Measurements from ENCODE around the gene SYDE1.
"Not testable (repeated sequence)": the region's sequence is repeated elsewhere in the genome, so short reads cannot be mapped to it uniquely, and the experiment has no call there.

Gene SYDE1, protein sequence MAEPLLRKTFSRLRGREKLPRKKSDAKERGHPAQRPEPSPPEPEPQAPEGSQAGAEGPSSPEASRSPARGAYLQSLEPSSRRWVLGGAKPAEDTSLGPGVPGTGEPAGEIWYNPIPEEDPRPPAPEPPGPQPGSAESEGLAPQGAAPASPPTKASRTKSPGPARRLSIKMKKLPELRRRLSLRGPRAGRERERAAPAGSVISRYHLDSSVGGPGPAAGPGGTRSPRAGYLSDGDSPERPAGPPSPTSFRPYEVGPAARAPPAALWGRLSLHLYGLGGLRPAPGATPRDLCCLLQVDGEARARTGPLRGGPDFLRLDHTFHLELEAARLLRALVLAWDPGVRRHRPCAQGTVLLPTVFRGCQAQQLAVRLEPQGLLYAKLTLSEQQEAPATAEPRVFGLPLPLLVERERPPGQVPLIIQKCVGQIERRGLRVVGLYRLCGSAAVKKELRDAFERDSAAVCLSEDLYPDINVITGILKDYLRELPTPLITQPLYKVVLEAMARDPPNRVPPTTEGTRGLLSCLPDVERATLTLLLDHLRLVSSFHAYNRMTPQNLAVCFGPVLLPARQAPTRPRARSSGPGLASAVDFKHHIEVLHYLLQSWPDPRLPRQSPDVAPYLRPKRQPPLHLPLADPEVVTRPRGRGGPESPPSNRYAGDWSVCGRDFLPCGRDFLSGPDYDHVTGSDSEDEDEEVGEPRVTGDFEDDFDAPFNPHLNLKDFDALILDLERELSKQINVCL

DNA sequence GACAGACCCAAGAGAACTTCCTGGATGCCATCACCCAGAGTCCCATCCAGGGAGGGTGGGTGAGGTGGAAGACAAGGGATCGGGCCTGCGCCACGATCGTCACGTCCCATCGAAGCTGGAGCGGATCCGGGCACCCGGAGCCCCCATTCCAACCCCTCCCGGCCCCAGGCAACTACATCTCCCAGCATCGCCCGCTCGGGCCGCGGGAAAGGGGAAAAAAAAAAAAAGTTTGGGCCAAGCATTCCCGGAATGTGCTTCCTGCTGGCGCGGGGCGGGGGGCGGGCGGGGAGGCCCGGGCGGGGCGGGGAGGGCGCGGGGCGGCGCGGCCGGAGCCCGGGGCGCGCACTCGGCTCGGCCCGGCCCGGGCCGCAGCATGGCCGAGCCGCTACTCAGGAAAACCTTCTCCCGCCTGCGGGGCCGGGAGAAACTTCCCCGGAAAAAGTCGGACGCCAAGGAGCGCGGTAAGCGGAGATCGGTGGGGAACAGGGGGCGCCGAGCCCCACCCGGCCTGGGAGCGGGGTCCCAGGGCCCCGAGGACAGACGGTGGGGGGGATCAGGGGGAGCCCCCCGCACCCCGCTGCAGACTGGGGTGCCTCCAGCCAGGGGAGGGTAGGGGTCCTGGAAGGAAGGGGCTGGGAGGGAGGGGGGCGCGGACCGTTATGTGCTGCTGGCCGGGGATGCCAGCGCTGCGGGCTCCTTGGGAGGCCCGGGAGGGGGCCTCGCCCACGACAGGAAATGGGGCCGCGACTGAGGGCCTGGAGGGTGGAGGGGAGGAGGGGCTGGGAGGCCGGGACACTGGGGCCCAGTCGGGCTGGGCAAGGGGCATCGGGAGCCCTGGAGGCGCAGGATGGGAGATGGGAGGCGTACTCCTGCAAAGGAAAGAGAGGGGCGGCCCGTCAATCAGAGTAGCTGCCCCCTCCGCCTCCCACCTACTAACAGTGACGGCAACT, at the start of gene SYDE1:
Gene SYDE1 (plus strand): TSS at position 341 of the 950 bp plus-strand sequence. CDS start 33 bp downstream, at position 374.
- peak; percentile 16 for DNase-seq

DNA sequence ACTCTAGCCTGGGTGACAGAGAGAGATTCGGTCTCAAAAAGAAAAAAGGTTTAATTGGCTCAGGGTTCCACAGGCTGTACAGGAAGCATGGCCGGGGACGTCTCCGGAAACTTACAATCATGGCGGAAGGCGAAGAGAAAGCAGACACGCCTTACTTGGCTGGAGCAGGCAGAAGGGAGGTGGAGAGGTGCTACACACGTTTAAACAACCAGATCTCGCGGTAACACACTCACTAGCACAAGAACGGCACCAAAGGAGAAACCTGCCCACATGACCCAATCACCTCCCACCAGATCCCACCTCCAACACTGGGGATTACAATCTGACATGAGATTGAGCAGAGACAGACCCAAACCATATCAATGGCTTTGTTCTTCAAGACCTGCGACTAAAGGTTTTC, 45.2 kb upstream of the SYDE1 start:
- no peak for DNase-seq

DNA sequence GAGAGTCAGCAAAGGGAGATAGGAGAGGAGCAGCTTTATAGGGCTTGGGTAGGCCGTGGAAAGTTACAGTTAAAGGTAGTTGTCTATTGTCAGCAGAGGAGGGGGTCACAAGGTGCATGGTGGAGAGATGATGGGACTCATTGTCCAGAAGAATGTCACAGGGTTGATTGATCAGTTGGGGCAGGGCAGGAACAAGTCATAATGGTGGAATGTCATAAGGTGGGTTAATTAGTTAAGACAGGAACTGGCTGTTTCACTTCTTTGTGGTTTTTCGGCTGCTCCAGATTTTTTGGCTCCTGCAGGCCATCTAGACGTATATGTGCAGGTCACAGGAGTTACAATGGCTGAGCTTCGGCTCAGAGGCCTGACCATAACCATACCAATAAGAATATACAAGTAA, 36.8 kb upstream of the SYDE1 start:
- not testable (repeated sequence) for DNase-seq

DNA sequence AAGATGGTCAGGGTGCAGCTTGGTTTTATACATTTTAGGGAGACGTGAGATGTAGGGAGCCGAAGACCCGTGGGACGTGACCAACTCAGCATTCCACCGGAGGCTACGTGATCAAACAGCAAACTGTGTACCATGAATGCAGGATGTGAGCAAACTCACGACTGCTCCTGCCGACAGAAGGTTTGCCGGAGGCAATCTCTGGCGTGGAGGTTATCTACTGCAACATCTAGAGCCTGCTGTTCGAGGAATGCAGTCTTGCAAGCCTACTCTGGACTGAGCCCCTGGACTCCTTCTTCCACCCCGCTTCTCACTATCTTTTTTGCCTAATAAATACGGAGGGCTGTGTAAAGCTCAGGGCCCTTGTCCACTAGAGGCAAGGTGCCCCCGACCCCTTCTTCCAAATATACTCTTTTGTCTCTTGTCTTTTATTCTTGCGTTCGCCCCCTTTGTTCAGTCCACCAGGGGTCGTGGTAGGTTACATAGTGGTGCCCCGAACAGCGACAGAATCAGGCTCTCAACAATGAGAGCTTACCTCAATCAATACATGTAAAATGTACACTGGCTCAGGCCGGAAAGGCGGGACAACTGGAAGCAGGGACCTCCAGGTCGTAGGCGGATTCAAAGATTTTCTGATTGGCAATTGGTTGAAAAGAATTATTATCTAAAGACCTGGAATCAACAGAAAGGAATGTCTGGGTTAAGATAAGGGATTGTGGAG, 34.1 kb upstream of the SYDE1 start:
- no peak for DNase-seq

DNA sequence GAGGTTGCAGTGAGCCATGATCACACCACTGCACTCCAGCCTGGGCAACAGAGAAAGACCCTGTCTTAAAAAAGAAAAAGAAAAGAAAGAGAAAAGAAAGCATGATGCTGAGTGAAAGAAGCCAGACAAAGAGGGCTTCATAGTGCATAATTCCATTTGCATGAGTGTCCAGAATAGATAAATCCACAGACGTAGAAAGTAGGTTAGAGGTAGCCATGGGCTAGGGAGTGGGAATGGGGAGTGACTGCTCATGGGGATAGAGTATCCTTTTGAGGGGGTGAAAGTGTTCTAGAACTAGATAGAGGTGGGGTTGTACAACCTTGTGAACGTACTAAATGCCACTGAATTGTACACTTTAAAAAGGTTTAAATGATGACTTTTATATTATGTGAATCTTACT, 32.8 kb upstream of the SYDE1 start:
- no peak for DNase-seq

DNA sequence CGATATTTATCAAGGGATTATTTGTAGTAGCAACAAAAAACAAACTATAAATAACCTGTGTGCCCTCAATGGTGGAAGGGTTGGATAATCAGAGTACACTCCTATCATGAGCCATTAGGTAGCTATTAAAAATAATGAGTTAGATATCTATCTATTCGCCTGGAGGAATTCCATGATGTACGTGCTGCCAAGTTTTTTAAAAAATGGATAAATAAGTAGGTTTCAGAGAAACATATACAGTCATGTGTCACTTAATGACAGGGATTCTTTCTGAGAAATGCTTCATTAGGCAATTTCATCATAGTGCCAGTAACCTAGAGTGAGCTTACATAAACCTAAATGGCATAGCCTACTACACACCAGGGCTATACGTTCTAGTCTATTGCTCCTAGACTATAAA, 31.4 kb upstream of the SYDE1 start:
- no peak for DNase-seq

DNA sequence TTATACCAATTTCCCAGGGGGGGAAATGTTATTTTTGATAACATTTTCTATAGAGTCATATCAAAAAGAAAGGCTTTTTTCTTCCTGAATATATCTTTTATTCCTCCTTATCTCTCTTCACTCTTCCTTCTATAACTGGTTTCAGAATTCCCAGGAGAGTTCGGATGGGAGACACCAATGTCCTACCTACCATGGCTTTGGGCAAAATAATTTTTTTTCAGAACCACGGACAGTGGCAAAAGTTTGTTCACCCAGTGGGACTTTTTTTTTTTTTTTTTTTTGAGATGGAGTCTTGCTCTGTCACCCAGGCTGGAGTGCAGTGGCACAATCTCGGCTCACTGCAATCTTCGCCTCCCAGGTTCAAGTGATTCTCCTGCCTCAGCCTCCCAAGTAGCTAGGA, 27.2 kb upstream of the SYDE1 start:
- DNase-seq = not testable (repeated sequence)

DNA sequence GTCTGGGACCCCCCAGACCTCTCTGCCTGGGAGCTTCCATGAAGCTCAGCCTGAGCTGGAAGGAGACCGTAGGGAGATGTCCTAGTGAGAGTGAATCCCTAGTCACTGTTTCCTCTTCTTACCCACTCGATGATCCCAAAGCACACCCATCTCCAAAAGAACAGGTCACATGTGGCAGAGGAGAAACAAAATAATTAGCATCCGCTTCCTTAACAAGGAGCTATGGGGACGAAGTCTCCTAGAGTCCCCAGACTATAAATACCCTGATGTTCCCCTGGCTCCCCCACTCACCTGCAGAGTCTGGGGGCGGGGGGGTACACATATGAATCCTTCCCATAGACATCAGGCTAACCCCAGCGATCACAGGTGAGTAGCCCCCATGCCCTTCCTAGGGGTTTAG, 25.3 kb upstream of the SYDE1 start, which contains the start of gene OR1I1:
Gene OR1I1 (plus strand): TSS at position 301 of the 400 bp plus-strand sequence. CDS start 4,855 bp downstream, outside the sequence.
- no peak for DNase-seq

DNA sequence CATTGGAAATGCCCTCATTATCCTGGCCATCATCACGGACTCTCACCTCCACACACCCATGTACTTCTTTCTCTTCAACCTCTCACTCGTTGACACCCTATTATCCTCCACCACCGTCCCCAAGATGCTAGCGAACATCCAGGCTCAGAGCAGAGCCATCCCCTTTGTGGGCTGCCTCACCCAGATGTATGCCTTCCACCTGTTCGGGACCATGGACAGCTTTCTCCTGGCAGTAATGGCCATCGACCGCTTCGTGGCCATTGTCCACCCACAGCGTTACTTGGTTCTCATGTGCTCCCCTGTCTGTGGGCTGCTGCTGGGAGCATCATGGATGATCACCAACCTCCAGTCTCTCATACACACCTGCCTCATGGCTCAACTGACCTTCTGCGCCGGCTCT, 20.0 kb upstream of the SYDE1 start:
- no peak for DNase-seq

DNA sequence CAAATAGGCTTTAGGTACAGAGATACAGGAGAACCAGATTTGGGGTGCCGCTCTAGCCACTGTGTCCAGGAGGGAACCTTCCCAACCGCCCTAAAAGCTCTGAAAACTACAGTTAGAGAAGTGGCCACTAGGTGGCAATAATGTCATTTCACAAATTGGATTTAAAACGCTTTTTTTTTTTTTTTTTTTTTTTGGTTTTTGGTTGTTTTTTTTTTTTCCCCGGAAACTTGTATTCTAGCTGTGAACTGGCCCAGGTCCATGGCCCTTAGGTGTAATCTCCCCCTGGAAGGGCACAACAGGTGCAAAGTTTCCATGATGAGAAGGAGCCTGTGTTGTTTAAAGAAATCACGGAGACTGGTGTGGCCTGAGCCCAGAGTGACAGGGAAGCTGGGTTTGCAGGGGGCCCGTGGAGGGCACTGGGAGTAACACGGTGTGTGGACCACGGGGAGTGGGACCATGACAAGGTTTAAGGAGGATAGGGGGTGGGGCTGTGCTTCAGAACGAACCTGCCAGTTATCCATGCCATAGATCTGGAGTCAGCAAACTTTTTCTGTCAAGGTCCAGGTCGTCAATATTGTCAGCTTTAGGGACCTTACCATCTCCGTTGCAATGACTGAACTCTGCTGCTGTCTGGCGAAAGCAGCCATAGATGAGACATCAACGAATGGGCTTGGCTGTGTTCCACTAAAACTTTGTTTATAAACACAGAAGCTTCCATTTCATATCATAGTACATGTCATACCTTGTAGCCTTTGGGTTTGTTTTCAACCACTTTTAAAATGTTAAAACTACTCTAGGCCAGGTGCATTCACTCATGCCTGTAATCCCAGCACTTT, 15.1 kb upstream of the SYDE1 start:
- DNase-seq = peak; percentile 21

DNA sequence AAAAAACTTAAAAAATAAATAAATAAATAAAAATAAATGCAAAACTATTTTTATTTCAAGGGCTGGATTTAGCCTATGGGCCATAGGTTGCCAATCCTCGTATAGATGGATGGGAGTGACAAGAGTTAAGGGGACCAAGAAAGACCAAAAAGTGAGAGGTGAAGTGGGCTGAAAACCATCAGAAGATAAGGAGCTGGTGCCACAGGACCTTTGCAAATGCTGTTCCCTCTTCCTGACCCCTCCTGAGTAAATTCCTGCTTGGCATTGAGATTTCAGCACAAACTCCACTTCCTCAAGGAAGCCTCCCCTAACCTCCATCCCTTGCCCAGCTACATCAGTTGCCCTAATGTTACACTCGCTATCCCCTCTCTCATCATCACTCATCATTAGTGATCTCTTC, 14.2 kb upstream of the SYDE1 start:
- DNase-seq = no peak

DNA sequence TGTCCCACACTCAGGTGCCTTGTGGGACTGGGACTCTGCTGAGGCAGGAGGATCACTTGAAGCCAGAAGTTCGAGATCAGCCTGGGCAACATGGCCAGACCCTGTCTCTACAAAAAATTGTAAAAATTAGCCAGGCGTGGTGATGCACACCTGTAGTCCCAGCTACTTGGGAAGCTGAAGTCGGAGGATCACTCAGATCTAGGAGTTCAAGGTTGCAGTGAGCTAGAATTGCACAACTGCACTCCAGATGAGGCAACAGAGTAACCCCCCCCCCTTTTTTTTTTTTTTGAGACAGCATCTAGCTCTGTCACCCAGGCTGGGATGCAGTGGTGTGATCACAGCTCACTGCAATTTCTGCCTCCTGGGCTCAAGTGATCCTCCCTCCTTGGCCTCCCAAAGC, 11.0 kb upstream of the SYDE1 start:
- DNase-seq = no peak

DNA sequence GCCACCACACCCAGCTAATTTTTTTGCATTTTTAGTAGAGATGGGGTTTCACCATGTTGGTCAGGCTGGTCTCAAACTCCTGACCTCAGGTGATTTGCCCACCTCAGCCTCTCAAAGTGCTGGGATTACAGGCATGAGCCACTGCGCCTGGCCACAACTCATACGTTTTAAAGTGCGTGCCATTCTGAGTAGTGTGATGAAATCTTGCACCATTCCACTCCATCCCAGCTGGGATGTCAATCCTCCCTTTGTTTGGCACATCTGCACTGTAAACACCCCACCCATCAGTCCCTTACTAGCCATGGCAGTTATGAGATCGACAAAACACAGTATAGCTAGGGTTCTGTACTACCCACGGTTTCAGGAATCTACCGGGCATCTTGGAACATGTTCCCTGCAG, 9.2 kb upstream of the SYDE1 start:
- not testable (repeated sequence) for DNase-seq

DNA sequence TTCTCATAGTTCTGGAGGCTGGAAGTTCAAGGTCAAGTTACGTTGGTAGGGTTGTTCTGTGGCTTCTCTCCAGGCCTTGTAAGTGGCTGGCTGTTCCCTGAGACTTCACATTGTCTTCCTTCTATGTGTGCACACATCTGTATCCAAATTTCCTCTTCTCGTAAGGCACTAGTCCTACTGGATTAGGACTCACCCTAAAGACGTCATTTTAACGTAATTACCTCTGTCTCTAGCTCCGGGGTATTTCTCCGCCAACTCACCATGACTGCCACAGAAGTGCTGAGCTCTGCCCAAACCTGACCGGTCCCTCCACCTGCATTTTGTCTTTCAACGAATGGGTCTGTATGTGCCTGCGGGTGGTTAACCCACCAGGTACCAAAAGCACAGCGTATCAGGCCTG, 8.7 kb upstream of the SYDE1 start:
- DNase-seq = no peak

DNA sequence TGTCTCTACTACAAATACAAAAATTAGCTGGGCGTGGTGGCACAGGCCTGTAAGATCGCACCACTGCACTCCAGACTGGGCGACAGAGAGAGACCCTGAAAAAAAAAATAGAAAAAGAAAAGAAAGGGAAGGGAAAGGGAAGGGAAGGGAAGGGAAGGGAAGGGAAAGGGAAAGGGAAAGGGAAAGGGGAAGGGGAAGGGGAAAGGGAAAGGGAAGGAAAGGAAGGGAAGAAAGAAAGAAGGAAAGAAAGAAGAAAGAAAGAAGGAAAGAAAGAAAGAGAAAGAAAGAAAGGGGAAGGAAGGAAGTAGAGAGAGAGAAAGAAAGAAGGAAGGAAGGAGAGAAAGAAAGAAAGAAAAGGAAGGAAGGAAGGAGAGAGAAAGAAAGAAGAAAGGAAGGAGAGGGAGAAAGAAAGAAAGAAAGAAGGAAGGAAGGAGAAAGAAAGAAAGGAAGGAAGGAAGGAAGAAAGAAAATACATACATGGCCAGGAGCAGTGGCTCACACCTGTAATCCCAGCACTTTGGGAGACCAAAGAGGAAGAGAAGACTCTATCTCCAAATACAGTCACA, 8.1 kb upstream of the SYDE1 start:
- DNase-seq = no peak

DNA sequence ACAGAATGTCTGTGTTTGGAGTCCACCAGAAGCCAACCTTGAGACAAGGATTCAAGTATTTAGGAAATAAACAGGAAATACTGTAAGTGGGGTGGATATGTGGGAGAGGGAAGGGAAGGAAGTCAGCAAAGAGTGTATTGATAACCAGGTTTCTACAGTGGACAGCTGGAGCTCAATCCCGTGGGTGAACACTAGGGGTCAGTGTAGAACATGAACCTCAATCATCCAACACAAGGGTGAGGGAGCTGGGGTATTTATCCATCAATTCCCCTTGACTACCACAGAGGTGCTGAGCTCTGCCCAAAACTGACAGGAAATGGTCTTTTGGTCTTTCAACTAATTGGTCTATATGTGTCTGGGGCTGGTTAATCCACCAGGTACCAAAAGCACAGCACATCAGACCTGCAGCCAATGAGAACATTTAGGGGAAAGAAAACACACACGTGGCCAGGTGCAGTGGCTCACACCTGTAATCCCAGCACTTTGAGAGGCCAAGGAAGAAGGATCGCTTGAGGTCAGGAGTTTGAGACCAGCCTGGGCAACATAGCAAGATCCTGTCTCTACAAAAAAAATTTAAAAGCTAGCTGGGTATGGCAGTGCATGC, 5.6 kb upstream of the SYDE1 start:
- peak; percentile 13 for DNase-seq

DNA sequence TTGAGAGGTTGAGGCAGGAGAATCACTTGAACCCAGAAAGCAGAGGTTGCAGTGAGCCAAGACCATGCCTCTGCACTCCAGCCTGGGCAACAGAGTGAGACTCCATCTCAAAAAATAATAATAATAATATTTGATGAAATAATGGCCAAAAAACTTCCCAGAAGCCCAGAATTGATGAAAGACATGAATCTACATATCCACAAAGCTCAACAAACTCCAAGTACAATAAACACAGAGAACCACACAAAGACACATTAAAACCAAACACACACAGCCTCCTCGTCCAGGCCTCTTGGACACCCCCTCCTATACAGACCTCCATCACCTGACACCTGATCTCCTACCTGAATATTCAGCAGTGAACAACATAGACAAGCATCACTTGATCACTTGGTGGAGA, 3.2 kb upstream of the SYDE1 start:
- DNase-seq = no peak

DNA sequence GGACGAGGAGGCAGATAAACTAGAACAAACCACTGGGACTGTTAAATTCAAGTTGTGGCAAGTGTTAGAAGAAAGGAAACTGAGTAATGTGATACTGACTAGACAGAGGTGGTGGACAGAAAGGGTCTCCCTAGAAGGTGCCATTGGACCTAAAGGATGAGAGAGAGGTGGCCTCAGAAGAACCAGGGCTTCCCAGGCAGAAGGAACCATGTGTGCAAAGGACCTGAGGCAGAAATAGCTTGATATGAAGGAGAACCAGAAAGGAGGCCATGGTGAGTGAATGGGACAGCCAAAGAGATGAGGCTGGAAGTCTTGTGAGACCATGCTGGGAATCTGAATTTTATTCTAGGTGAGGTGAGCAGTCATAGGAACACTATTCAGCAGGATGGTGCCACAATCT, 2.8 kb upstream of the SYDE1 start:
- no peak for DNase-seq

DNA sequence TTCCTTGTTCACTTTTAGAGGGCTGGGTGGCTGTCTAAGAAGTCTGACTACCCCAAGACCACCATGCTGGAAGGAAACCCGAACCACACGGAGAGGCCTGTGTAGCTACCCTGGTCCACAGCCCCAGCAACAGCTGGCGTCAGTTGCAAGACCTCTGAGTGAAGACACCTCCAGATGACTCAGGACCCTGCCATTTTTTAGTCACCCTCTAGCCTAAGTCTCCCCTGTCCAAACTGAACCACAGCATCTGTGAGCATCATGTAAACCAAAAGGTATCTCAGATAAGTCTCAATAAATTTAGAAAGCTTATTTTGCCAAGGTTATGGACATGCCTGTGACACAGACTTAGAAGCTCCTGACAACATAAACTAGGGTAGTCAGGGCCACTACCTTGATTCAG, 2.2 kb upstream of the SYDE1 start:
- DNase-seq = no peak

DNA sequence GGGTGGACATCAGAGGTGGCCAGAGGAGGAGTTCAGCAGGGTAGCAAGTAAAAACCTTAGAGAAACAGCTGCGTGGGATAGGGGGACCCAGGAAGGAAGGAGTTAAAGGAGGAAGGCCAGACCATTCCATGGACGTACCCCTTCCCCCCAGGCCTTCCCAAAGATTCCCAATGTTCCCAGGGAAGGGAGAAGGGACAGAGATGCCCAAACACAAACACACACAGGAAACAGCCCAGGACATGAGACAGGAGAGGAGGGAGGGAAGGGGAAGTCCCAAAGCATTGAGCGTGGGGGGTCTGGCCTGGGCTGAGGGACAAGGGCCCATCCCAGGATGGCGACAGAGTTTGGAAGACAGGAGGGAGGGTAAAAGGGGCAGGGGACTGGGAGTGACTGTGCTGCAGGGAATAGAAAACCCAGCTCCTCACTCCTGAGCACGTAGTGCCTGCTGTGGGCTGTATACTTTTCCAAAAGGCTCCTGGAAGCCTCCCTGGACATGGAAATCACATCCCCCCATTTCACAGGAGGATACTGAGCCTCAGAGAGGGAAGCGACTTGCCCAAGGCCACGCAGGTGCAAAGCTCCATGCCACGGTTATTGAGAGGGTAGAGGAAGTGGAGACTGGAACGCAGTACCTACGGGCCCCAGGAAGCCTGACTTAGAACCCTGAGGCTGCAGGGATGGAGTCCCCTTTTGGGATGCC, 1.1 kb downstream of the SYDE1 start:
- no peak for DNase-seq
